HG03521 (cell line): ENCODE measurements around the gene KIF16B.

Source experiments
- ATAC-seq: cut with Tn5 transposase; IDR thresholded peaks from one replicate; pipeline ENCODE4 v1.9.1; 2021; ENCODE audit warnings: mild to moderate bottlenecking, moderate library complexity; ENCODE audit not compliant: unreplicated experiment

KIF16B gene, protein sequence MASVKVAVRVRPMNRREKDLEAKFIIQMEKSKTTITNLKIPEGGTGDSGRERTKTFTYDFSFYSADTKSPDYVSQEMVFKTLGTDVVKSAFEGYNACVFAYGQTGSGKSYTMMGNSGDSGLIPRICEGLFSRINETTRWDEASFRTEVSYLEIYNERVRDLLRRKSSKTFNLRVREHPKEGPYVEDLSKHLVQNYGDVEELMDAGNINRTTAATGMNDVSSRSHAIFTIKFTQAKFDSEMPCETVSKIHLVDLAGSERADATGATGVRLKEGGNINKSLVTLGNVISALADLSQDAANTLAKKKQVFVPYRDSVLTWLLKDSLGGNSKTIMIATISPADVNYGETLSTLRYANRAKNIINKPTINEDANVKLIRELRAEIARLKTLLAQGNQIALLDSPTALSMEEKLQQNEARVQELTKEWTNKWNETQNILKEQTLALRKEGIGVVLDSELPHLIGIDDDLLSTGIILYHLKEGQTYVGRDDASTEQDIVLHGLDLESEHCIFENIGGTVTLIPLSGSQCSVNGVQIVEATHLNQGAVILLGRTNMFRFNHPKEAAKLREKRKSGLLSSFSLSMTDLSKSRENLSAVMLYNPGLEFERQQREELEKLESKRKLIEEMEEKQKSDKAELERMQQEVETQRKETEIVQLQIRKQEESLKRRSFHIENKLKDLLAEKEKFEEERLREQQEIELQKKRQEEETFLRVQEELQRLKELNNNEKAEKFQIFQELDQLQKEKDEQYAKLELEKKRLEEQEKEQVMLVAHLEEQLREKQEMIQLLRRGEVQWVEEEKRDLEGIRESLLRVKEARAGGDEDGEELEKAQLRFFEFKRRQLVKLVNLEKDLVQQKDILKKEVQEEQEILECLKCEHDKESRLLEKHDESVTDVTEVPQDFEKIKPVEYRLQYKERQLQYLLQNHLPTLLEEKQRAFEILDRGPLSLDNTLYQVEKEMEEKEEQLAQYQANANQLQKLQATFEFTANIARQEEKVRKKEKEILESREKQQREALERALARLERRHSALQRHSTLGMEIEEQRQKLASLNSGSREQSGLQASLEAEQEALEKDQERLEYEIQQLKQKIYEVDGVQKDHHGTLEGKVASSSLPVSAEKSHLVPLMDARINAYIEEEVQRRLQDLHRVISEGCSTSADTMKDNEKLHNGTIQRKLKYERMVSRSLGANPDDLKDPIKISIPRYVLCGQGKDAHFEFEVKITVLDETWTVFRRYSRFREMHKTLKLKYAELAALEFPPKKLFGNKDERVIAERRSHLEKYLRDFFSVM (N-terminal part only)

GRCh38 chr20:16573001-16573965 is at the start of gene KIF16B:
TSS of gene KIF16B (minus strand) at chr20:16573448. CDS start at chr20:16573275, 173 bp downstream.
- ATAC-seq, result peak; percentile 77

- ATAC-seq, result no peak
These were observed 49.3 kb upstream of the KIF16B start for GRCh38 chr20:16622501-16622900.

DNA sequence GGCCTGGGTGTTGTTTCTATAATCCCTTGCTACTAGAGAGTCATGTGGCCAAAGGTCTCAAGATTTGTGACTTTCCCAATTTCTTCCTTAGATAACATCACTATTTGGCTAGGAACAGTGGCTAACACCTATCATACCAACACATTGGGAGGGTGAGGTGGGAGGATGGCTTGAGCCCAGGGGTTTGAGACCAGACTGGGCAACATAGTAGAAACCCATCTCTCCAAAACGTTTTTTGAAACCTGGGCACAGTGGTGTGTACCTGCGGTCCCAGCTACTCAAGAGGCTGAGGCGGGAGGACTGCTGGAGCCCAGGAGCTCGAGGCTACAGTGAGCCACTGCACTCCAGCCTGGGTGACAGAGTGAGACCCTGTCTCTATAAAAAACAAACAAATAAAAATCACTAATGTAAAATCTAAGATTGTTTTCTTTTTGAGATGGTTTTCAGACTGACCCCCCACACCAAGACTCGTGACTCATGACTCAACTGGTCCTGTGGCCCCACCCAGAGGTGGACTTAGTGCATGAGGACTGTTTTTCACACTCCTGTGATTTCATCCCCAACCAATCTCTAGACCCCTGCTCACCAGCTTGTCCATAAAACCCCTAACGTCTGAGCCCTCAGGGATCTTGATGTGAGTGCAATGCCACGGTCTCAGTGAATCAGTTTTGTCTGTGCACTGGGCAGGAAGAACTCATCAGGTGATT is 48.3 kb upstream of the KIF16B start:
- no peak for ATAC-seq

DNA sequence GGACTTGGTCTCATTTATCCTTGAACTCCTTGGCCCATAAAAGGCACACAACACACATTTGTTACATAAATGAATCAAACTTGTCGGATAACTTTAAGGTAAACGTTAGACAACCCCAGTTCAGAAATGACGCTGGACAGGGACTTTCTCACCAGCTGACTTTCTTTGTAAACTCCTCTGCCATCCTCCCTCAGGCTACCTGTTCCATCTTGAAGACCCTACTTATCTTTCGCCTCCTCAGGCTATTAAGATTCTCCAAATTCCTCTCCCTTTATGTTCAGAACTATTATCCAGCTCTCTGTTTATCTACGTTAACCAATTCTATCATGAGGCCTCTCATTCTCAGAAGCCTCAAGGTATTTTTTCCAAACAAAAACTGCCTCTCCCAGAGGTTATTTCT is 47.7 kb upstream of the KIF16B start:
- no peak for ATAC-seq

DNA sequence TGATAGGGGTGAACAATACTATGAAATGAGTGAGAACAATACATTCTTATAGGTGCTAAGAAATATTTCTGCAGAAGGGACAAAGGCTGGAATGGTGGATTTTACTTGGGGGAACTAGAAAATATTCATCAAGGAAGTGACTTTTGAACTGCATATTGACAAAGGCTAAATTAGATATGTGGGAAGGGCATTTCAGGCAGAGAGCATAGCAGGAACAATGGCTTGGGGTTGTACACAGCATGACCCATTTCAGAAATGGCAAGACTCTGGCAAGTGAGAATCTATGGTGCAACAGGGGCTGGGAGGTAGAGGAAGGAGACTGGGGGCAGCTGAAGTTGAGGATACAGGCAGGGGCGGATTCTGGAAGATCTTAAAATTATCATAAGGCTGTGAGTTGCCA is 46.7 kb upstream of the KIF16B start:
- ATAC-seq, result no peak

- no peak for ATAC-seq
These were observed 43.8 kb upstream of the KIF16B start for GRCh38 chr20:16617056-16617455.

DNA sequence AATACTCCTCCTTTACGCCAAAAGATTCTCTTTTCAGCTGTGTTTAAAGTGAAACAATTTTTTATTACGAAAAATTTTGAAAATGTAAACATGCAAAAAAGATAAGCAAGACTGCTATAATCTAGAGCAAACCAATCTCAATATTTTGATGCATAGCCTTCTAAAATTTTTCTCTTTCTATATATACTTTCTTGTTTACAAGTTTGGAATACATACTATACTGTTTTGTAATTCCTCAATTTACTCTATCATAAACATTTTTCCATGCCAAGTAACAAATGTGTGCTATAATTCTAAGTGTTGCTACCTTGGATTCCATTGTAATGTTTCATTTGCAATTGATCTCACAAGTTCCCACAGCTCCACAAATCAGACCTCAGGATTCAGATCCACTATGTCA is 43.1 kb upstream of the KIF16B start:
- no peak for ATAC-seq

- ATAC-seq, result no peak
These were observed 42.0 kb upstream of the KIF16B start for GRCh38 chr20:16615199-16615598.

GRCh38 chr20:16613954-16614353 is 40.7 kb upstream of the KIF16B start:
- no peak for ATAC-seq

DNA sequence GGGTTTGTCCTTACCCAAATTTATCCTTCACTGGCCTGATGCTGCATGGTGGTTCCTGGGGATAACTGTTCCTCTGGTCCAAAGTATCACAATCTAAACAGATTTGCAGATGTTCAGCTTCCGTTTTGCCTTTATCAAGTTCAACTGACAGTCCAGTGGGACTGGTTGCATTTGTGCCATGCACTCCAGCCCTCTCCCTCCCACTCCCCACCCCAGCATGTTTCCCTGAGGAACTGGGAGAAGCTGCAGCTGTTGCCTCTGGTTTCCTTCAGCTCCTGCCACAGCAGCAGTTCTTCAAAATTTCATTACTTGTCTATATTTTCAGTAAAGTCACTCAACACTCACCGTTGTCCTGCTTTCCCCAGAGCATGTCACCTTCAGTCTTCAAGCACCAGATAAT is 39.5 kb upstream of the KIF16B start:
- no peak for ATAC-seq

DNA sequence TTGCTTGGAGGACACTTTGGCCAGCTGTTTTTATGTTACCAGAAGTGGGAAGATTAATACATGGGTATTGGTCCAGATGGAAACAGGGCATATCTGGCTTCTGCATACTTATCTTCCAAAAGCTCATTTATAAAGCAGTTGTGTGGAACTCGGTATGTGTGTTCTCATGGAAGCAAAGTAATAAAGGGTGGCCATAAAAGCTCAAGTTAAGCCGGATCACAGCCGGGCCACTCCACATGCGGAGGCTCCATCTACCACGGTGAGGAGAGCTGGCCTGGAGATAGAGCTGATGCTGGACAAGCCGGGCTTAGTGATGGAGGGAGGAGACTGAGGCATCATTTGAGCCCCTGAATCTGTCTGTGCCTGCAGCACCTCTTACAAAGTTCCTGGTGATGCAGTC is 38.6 kb upstream of the KIF16B start:
- no peak for ATAC-seq

- no peak for ATAC-seq
These were observed 35.8 kb upstream of the KIF16B start for GRCh38 chr20:16609066-16609465.

- no peak for ATAC-seq
These were observed 35.0 kb upstream of the KIF16B start for GRCh38 chr20:16608277-16608650.

- ATAC-seq, result no peak
These were observed 34.4 kb upstream of the KIF16B start for GRCh38 chr20:16607364-16608276.

DNA sequence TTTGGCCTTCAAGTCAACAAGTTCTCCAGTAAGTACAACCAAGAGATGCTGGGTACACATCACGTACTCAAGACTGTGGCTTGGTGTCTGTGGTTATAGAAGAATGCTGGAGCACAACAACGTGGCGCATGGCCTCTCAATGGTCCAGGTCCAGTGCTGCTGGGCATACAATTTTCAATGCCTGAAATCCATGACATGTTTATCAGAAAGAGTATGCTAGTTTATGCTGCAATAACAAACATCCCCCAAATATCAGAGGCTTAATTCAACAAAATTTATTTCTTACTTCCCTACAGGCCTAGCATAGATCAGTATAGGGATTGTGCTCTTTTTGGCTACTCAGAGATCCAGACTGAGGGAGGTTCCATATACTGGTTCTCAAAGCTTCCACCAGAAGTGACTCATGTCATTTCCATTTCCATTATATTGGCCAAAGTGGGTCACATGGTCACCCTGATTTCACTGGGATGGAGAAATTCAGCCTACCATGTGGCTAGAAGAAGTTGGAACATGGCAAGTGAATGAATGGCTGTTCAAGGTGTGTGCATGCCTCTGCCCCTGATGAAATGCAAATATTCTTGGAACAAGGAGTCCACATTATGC is 33.3 kb upstream of the KIF16B start:
- ATAC-seq, result no peak

DNA sequence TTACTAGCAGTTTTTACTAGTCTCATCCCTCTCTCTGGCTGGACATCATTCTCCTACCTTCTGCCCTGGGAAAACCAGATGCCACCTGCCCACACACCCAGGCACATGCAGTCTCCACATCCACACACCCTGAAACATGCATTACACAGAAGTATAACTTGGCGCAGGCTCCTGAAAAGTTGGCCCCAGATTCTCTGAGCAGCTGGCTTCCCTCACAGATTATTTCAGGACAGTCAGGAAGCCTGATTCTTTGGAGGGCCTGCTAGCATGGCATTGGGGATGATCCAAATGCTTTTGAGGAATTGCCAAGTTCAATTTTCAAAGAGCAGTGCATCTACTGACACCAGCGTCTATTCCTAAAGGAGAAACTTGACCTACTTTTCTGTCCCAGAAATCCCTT is 27.8 kb upstream of the KIF16B start:
- no peak for ATAC-seq

GRCh38 chr20:16599257-16599656 is 26.0 kb upstream of the KIF16B start:
- no peak for ATAC-seq

DNA sequence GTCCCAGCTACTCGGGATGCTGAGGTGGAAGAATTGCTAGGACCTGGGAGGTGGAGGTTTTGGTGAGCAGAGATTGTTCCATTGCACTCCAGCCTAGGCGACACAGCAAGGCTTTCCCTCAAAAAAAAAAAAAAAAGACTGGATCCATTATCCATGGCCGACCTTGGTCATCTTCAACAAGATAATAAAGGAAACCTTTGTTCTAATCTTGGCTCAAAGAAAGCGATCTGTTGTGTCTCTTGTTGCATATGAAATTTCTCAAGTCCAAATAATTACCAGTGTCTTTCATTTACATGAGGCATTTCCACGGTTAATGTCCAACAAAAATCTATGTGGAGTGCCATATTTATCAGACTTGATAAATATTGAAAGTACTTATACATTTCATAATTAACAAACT is 23.7 kb upstream of the KIF16B start:
- ATAC-seq, result no peak
